GM12878 (cell line): Measurements from ENCODE around the gene CMTM2.

Experiments
- CTCF ChIP-seq, 3 experiments: IDR thresholded peaks in 2 of 3; conservative IDR thresholded peaks in 1 of 3; 2 replicates each; pipeline ENCODE4 v1.5.1; 2011; ENCODE audit warnings: low read depth in 3 of 3, low read length in 3 of 3, mild to moderate bottlenecking in 3 of 3, control low read depth in 2 of 3, moderate library complexity in 2 of 3, inconsistent platforms in 1 of 3, mixed read lengths in 1 of 3; ENCODE audit not compliant: control insufficient read depth in 2 of 3, insufficient read depth in 1 of 3; ENCODE audit errors: extremely low read depth in 1 of 3
- E2F4 ChIP-seq: IDR thresholded peaks from 2 replicates; pipeline ENCODE4 v1.6.1; 2012; ENCODE audit warnings: low read depth, low read length, improper control_type of control experiment
- EZH2 ChIP-seq: IDR thresholded peaks from 2 replicates; pipeline ENCODE4 v1.6.1; 2012; ENCODE audit warnings: low read depth, mild to moderate bottlenecking, control low read depth, inconsistent platforms, low read length, borderline replicate concordance; ENCODE audit not compliant: control insufficient read depth
- FOS ChIP-seq: IDR thresholded peaks from 3 replicates; pipeline ENCODE4 v1.6.1; 2011; ENCODE audit warnings: borderline replicate concordance; ENCODE audit not compliant: insufficient read length; ENCODE audit errors: extremely low read depth
- MXI1 ChIP-seq: fragments of 150-350 bp; IDR thresholded peaks from 2 replicates; pipeline ENCODE4 v1.6.1; 2011; ENCODE audit warnings: low read depth, mild to moderate bottlenecking, inconsistent platforms, low read length, improper control_type of control experiment
- MYC ChIP-seq: IDR thresholded peaks from 2 replicates; pipeline ENCODE4 v1.6.1; 2011; ENCODE audit warnings: mild to moderate bottlenecking, low read length, moderate library complexity, inconsistent platforms; ENCODE audit not compliant: insufficient read depth, insufficient replicate concordance, insufficient read length, severe bottlenecking
- NFYA ChIP-seq: IDR thresholded peaks from 2 replicates; pipeline ENCODE4 v1.6.1; 2011; ENCODE audit warnings: low read depth, mild to moderate bottlenecking, low read length, improper control_type of control experiment, borderline replicate concordance
- POLR2A ChIP-seq: IDR thresholded peaks from 2 replicates; pipeline ENCODE4 v1.6.1; 2011; ENCODE audit warnings: low read depth, mild to moderate bottlenecking, low read length
- REST ChIP-seq: IDR thresholded peaks from 2 replicates; pipeline ENCODE4 v1.6.1; 2012; ENCODE audit warnings: mild to moderate bottlenecking, low read depth, low read length
- SMC3 ChIP-seq: IDR thresholded peaks from 2 replicates; pipeline ENCODE4 v1.6.1; 2011; ENCODE audit warnings: low read length, improper control_type of control experiment, borderline replicate concordance
- SREBF2 ChIP-seq: IDR thresholded peaks from 2 replicates; pipeline ENCODE4 v1.6.1; 2012; ENCODE audit warnings: mild to moderate bottlenecking, low read length
- SUZ12 ChIP-seq: fragments of 200-600 bp; sonication (generic); IDR thresholded peaks from one replicate; pipeline ENCODE4 v1.6.1; 2018; ENCODE audit warnings: antibody characterized with exemption, mild to moderate bottlenecking; ENCODE audit not compliant: unreplicated experiment
- ZBED1 ChIP-seq: IDR thresholded peaks from 2 replicates; pipeline ENCODE4 v1.6.1; 2016; ENCODE audit warnings: borderline replicate concordance

- TF ChIP-seq SUZ12 (no peak), CTCF (IDR thresholded peaks at IDR 0.05 in 2 of 3, conservative IDR thresholded peaks at IDR 0.05 in 1 of 3; ENCODE audit: control insufficient read depth in 2 of 3, extremely low read depth in 1 of 3, insufficient read depth in 1 of 3, low read depth in 3 of 3, low read length in 3 of 3) (no peak), FOS (no peak), REST (no peak), EZH2 (no peak), E2F4 (no peak), MXI1 (no peak), SREBF2 (no peak), NFYA (no peak), SMC3 (no peak), MYC (no peak), POLR2A (no peak), ZBED1 (no peak)
Measured at GRCh38 chr16:66529475-66529874, 49.8 kb upstream of the CMTM2 start.
